H9 (cell line): Measurements from ENCODE around the gene FIGNL2. TPM values are rescaled to one million over a fixed set of nuclear protein-coding genes. Genes with fewer than 3 reads are reported as not detected.

Experiments used
- DNase-seq: peaks from one replicate; pipeline ENCODE4 v3.0.0-alpha.2; 2017
- H2AFZ ChIP-seq: one replicate; pipeline ENCODE4 v1.6.1; 2013; ENCODE audit warnings: mild to moderate bottlenecking, low read length, control low read depth, moderate library complexity
- H2AK5ac ChIP-seq: 2 replicates; pipeline ENCODE4 v1.6.1; 2013; ENCODE audit warnings: low read length, control low read depth, mixed read lengths; ENCODE audit not compliant: insufficient read length
- H2BK120ac ChIP-seq: one replicate; pipeline ENCODE4 v1.6.1; 2013; ENCODE audit warnings: low read depth, mild to moderate bottlenecking, low read length, control low read depth, inconsistent platforms; ENCODE audit not compliant: poor library complexity, severe bottlenecking
- H2BK12ac ChIP-seq: 2 replicates; pipeline ENCODE4 v1.6.1; 2013; ENCODE audit warnings: low read length, control low read depth, mixed read lengths, low read depth; ENCODE audit not compliant: insufficient read length
- H2BK15ac ChIP-seq: 2 replicates; pipeline ENCODE4 v1.6.1; 2013; ENCODE audit warnings: low read depth, low read length, control low read depth
- H2BK20ac ChIP-seq: one replicate; pipeline ENCODE4 v1.6.1; 2013; ENCODE audit warnings: low read depth, mild to moderate bottlenecking, low read length, control low read depth, inconsistent platforms; ENCODE audit not compliant: poor library complexity, severe bottlenecking
- H2BK5ac ChIP-seq: 2 replicates; pipeline ENCODE4 v1.6.1; 2013; ENCODE audit warnings: low read length, control low read depth, mixed read lengths; ENCODE audit not compliant: insufficient read length
- H3K14ac ChIP-seq: 2 replicates; pipeline ENCODE4 v1.6.1; 2013; ENCODE audit warnings: low read length, control low read depth; ENCODE audit not compliant: insufficient read depth
- H3K18ac ChIP-seq: 2 replicates; pipeline ENCODE4 v1.6.1; 2013; ENCODE audit warnings: low read depth, mild to moderate bottlenecking, mixed read lengths, low read length, control low read depth; ENCODE audit not compliant: insufficient read length
- H3K23ac ChIP-seq: 2 replicates; pipeline ENCODE4 v1.6.1; 2013; ENCODE audit warnings: low read length, control low read depth, mixed read lengths, low read depth; ENCODE audit not compliant: insufficient read length
- H3K23me2 ChIP-seq: 2 replicates; pipeline ENCODE4 v1.6.1; 2013; ENCODE audit warnings: low read depth, mild to moderate bottlenecking, mixed read lengths, low read length, control low read depth; ENCODE audit not compliant: insufficient read length, poor library complexity, severe bottlenecking
- H3K27ac ChIP-seq: 2 replicates; pipeline ENCODE4 v1.5.1; 2013; ENCODE audit warnings: low read length, control low read depth, mixed read lengths, low read depth; ENCODE audit not compliant: insufficient read length
- H3K27me3 ChIP-seq: 2 replicates; pipeline ENCODE4 v1.6.1; 2013; ENCODE audit warnings: low read length, control low read depth, inconsistent platforms; ENCODE audit not compliant: insufficient read depth
- H3K4ac ChIP-seq: 2 replicates; pipeline ENCODE4 v1.6.1; 2013; ENCODE audit warnings: low read depth, mild to moderate bottlenecking, control low read depth, inconsistent platforms, low read length, moderate library complexity
- H3K4me1 ChIP-seq: 2 replicates; pipeline ENCODE4 v1.6.1; 2013; ENCODE audit warnings: low read length, control low read depth, inconsistent platforms; ENCODE audit not compliant: insufficient read depth
- H3K4me2 ChIP-seq: 2 replicates; pipeline ENCODE4 v1.6.1; 2013; ENCODE audit warnings: low read length, control low read depth, mixed read lengths; ENCODE audit not compliant: insufficient read length, insufficient read depth
- H3K56ac ChIP-seq: 2 replicates; pipeline ENCODE4 v1.6.1; 2013; ENCODE audit warnings: low read depth, mild to moderate bottlenecking, mixed read lengths, low read length, control low read depth; ENCODE audit not compliant: insufficient read length
- H3K79me1 ChIP-seq: 2 replicates; pipeline ENCODE4 v1.6.1; 2013; ENCODE audit warnings: low read depth, mild to moderate bottlenecking, moderate library complexity, low read length, control low read depth, inconsistent platforms; ENCODE audit not compliant: insufficient read depth, poor library complexity, severe bottlenecking
- H3K79me2 ChIP-seq: 2 replicates; pipeline ENCODE4 v1.6.1; 2013; ENCODE audit warnings: low read length, control low read depth, inconsistent platforms; ENCODE audit not compliant: insufficient read depth
- H3K9ac ChIP-seq: 2 replicates; pipeline ENCODE4 v1.6.1; 2013; ENCODE audit warnings: low read length, control low read depth, mixed read lengths; ENCODE audit not compliant: insufficient read length; ENCODE audit errors: extremely low read depth
- H3K9me3 ChIP-seq: one replicate; pipeline ENCODE4 v1.6.1; 2013; ENCODE audit warnings: low read depth, low read length, inconsistent platforms; ENCODE audit not compliant: control insufficient read depth
- H3T11ph ChIP-seq: one replicate; pipeline ENCODE4 v1.6.1; 2013; ENCODE audit warnings: mild to moderate bottlenecking, low read length, control low read depth, inconsistent platforms
- H4K20me1 ChIP-seq: one replicate; pipeline ENCODE4 v1.6.1; 2013; ENCODE audit not compliant: control insufficient read depth, insufficient read length, insufficient read depth
- H4K5ac ChIP-seq: 2 replicates; pipeline ENCODE4 v1.6.1; 2013; ENCODE audit warnings: low read depth, mild to moderate bottlenecking, mixed read lengths, low read length, control low read depth; ENCODE audit not compliant: insufficient read length
- H4K8ac ChIP-seq: replicated peaks from 2 replicates; pipeline ENCODE4 v1.6.1; 2013; ENCODE audit warnings: low read length, control low read depth, mixed read lengths, low read depth; ENCODE audit not compliant: insufficient read length
- H4K91ac ChIP-seq: 2 replicates; pipeline ENCODE4 v1.6.1; 2013; ENCODE audit warnings: low read depth, mild to moderate bottlenecking, moderate library complexity, mixed read lengths, low read length, control low read depth; ENCODE audit not compliant: insufficient read length
- H3K27ac Mint-ChIP-seq, 3 experiments: 2 replicates in 2 of 3; 3 replicates in 1 of 3; pipeline ENCODE4 v1.8.0; 2020 to 2021; ENCODE audit warnings: mixed read lengths in 3 of 3, mild to moderate bottlenecking in 1 of 3, moderate library complexity in 1 of 3
- H3K27me3 Mint-ChIP-seq: 2 replicates; pipeline ENCODE4 v1.8.0; 2021; ENCODE audit warnings: low read depth, mild to moderate bottlenecking, moderate library complexity, mixed read lengths
- H3K36me3 Mint-ChIP-seq, 3 experiments: 2 replicates in 2 of 3; 3 replicates in 1 of 3; pipeline ENCODE4 v1.8.0; 2020 to 2021; ENCODE audit warnings: low read depth in 3 of 3, mixed read lengths in 3 of 3; ENCODE audit not compliant: insufficient read depth in 1 of 3
- H3K4me1 Mint-ChIP-seq, 2 experiments: 2 replicates each; pipeline ENCODE4 v1.8.0; 2020; ENCODE audit warnings: mixed read lengths in 2 of 2
- H3K4me3 Mint-ChIP-seq, 2 experiments: 2 replicates in 1 of 2; 3 replicates in 1 of 2; pipeline ENCODE4 v1.8.0; 2020 to 2021; ENCODE audit warnings: mild to moderate bottlenecking in 2 of 2, mixed read lengths in 2 of 2, moderate library complexity in 1 of 2
- H3K9me3 Mint-ChIP-seq, 2 experiments: 2 replicates in 1 of 2; 3 replicates in 1 of 2; pipeline ENCODE4 v1.8.0; 2020; ENCODE audit warnings: mild to moderate bottlenecking in 2 of 2, mixed read lengths in 2 of 2, moderate library complexity in 1 of 2
- CTCF ChIP-seq: fragments of 200-600 bp; sonication (generic); conservative IDR thresholded peaks from 3 replicates; pipeline ENCODE4 v1.8.0; 2021; ENCODE audit warnings: antibody characterized with exemption, mild to moderate bottlenecking
- WGBS: extraction: QIAGEN DNeasy Blood & Tissue Kit; methylation state at CpG from one replicate; pipeline ENCODE4 v1.1.7; 2013; ENCODE audit warnings: missing lambda C conversion rate, low lambda C conversion rate, mixed read lengths; ENCODE audit not compliant: insufficient read length; ENCODE audit errors: extremely low coverage; 5-methylcytosine and 5-hydroxymethylcytosine counted together
- total RNA-seq: library from RNA; stranded (reverse); gene quantifications from 2 replicates; pipeline ENCODE4 v1.2.1, GENCODE V29; 2021

FIGNL2 gene
- total RNA-seq, 1 experiment from 2014 or later: 19.7 TPM

GRCh38 chr12:51847643-51848325 lies 734 bp downstream of the FIGNL2 start:
- H3K14ac ChIP-seq: no peak overlapping the region
- peak overlapping the region; percentile 77 for H3K4me2 ChIP-seq
- no peaks in the 10 kb centered on the region; the same call in 1 of the 2 replicates for H3K4me1 ChIP-seq
- no peak overlapping the region for H4K5ac ChIP-seq
- no peak overlapping the region for H2BK120ac ChIP-seq
- H3K4ac ChIP-seq: no peak overlapping the region
- H4K20me1 ChIP-seq: no peaks in the 10 kb centered on the region
- no peak overlapping the region for H3T11ph ChIP-seq
- Mint-ChIP-seq H3K36me3 (peaks cover 0 to 14% (median 9%) of the 10 kb centered on the region in 3 experiments; a peak in 4 of 7 replicates), H3K27me3 (peaks cover 62% of the 10 kb centered on the region), H3K4me1 (peaks cover 44 to 62% of the 10 kb centered on the region in 2 experiments), H3K27ac (no peak overlapping the region), H3K9me3 (no peaks in the 10 kb centered on the region), H3K4me3 (peak overlapping the region; percentile 73 to 87)
- peaks cover 20% of the 10 kb centered on the region; the same call in 1 of the 2 replicates for H3K27me3 ChIP-seq
- H3K9ac ChIP-seq: no peak overlapping the region
- no peaks in the 10 kb centered on the region for H3K79me2 ChIP-seq
- H3K23ac ChIP-seq: no peak overlapping the region
- WGBS: no CpG with 5 or more reads among the region's 40 CpGs
- no peak overlapping the region for H4K91ac ChIP-seq
- H2BK12ac ChIP-seq: no peak overlapping the region
- H4K8ac ChIP-seq: no peak overlapping the region
- H3K27ac ChIP-seq: no peak overlapping the region
- no peak overlapping the region for H2BK5ac ChIP-seq
- peak; percentile 76 for DNase-seq
- no peaks in the 10 kb centered on the region for H3K9me3 ChIP-seq
- no peak overlapping the region for H3K18ac ChIP-seq
- H2AFZ ChIP-seq: no peak overlapping the region
- H2BK20ac ChIP-seq: no peak overlapping the region
- TF ChIP-seq CTCF: no peak
- H2BK15ac ChIP-seq: no peak overlapping the region
- H3K23me2 ChIP-seq: peaks cover 20% of the 10 kb centered on the region
- H3K79me1 ChIP-seq: no peaks in the 10 kb centered on the region
- H2AK5ac ChIP-seq: no peak overlapping the region
- H3K56ac ChIP-seq: no peak overlapping the region
